COLO668 (cell line): ENCODE data around the gene ZBTB20.

Experiments used
- DNase-seq: peaks from one replicate; lab custom pipeline; 2025; ENCODE audit not compliant: unreplicated experiment; lab: John Stamatoyannopoulos, UW

ZBTB20 gene

GRCh38 chr3:115022199-115022598, 124.9 kb downstream of the ZBTB20 start:
- DNase-seq: no peak

GRCh38 chr3:115021061-115021460, 126.0 kb downstream of the ZBTB20 start:
- no peak for DNase-seq

- no peak for DNase-seq
These were observed 127.2 kb downstream of the ZBTB20 start for GRCh38 chr3:115019900-115020299.

- no peak for DNase-seq
These were observed 128.4 kb downstream of the ZBTB20 start for GRCh38 chr3:115018694-115019093.

- no peak for DNase-seq
These were observed 139.1 kb downstream of the ZBTB20 start for GRCh38 chr3:115007966-115008365.

GRCh38 chr3:115004201-115005140, 142.6 kb downstream of the ZBTB20 start:
- no peak for DNase-seq

GRCh38 chr3:114998971-114999579, 148.0 kb downstream of the ZBTB20 start:
- DNase-seq: no peak

- no peak for DNase-seq
These were observed 152.3 kb downstream of the ZBTB20 start for GRCh38 chr3:114994554-114995341.

- DNase-seq: no peak
These were observed 161.3 kb downstream of the ZBTB20 start for GRCh38 chr3:114985776-114986175.

- DNase-seq: no peak
These were observed 163.8 kb downstream of the ZBTB20 start for GRCh38 chr3:114983248-114983647.

- DNase-seq: no peak
These were observed 172.7 kb downstream of the ZBTB20 start for GRCh38 chr3:114974387-114974786.

GRCh38 chr3:114973536-114973935, 173.6 kb downstream of the ZBTB20 start:
- no peak for DNase-seq

GRCh38 chr3:114967168-114967567, 179.9 kb downstream of the ZBTB20 start:
- DNase-seq: no peak

GRCh38 chr3:114962189-114962588, 184.9 kb downstream of the ZBTB20 start:
- DNase-seq: no peak

- DNase-seq: no peak
These were observed 188.2 kb downstream of the ZBTB20 start for GRCh38 chr3:114958930-114959329.

- DNase-seq: no peak
These were observed 193.3 kb downstream of the ZBTB20 start for GRCh38 chr3:114953800-114954199.

GRCh38 chr3:114953215-114953799, 193.8 kb downstream of the ZBTB20 start:
- DNase-seq: no peak

- no peak for DNase-seq
These were observed 204.3 kb downstream of the ZBTB20 start for GRCh38 chr3:114942773-114943172.

- DNase-seq: no peak
These were observed 205.3 kb downstream of the ZBTB20 start for GRCh38 chr3:114941626-114942309.

GRCh38 chr3:114939920-114940319, 207.2 kb downstream of the ZBTB20 start:
- no peak for DNase-seq

GRCh38 chr3:114933407-114933806, 213.7 kb downstream of the ZBTB20 start:
- no peak for DNase-seq
